IMR-90 (cell line): ENCODE results near the gene TNK2.

Experiments used
- BHLHE40 ChIP-seq: fragments of 150-350 bp; IDR thresholded peaks from 2 replicates; pipeline ENCODE4 v1.6.1; 2016; ENCODE audit warnings: mild to moderate bottlenecking, low read depth, low read length
- CEBPB ChIP-seq: IDR thresholded peaks from 2 replicates; pipeline ENCODE4 v1.6.1; 2012; ENCODE audit warnings: low read depth, low read length, improper control_type of control experiment
- CTCF ChIP-seq: conservative IDR thresholded peaks from 2 replicates; pipeline ENCODE4 v1.5.1; 2012; ENCODE audit warnings: mild to moderate bottlenecking, low read depth, low read length, improper control_type of control experiment
- FOS ChIP-seq: fragments of 150-350 bp; IDR thresholded peaks from 2 replicates; pipeline ENCODE4 v1.6.1; 2016; ENCODE audit warnings: low read depth, low read length
- MXI1 ChIP-seq: IDR thresholded peaks from 2 replicates; pipeline ENCODE4 v1.6.1; 2012; ENCODE audit warnings: low read depth, mild to moderate bottlenecking, low read length, moderate library complexity, borderline replicate concordance
- POLR2A ChIP-seq: IDR thresholded peaks from 2 replicates; pipeline ENCODE4 v1.6.1; 2012; ENCODE audit warnings: mild to moderate bottlenecking, low read depth, low read length
- RFX5 ChIP-seq: IDR thresholded peaks from 2 replicates; pipeline ENCODE4 v1.8.0; 2012; ENCODE audit warnings: low read depth, mild to moderate bottlenecking, low read length, moderate library complexity
- USF2 ChIP-seq: fragments of 150-350 bp; IDR thresholded peaks from 2 replicates; pipeline ENCODE4 v1.6.1; 2017; ENCODE audit warnings: mild to moderate bottlenecking, antibody characterized with exemption, low read length, low read depth

GRCh38 chr3:195867631-195868335 lies 40.6 kb downstream of the TNK2 start:
- no peak for TF ChIP-seq POLR2A
- TF ChIP-seq USF2 = no peak
- no peak for TF ChIP-seq CTCF
- no peak for TF ChIP-seq FOS
- TF ChIP-seq BHLHE40 = no peak
- TF ChIP-seq RFX5 = no peak
- no peak for TF ChIP-seq CEBPB
- TF ChIP-seq MXI1 = no peak
